Subcutaneous adipose tissue (tissue), 4 donors: Measurements from ENCODE around the gene IKZF1. TPM values are rescaled to one million over a fixed set of nuclear protein-coding genes. Genes with fewer than 3 reads are reported as not detected.

Source experiments
- CTCF ChIP-seq: fragments of 450-650 bp; IDR thresholded peaks from one replicate; pipeline ENCODE4 v1.5.1; 2016; ENCODE audit warnings: low read depth, mild to moderate bottlenecking, control low read depth, antibody characterized with exemption, moderate library complexity
- total RNA-seq, 4 donors: library from RNA; depleted of rRNA; stranded (reverse); fragments of >200 nt; gene quantifications; one replicate each; pipeline ENCODE4 v1.1.0, GENCODE V29; 2016

The IKZF1 gene
- total RNA-seq, 4 donors from 2014 or later, result 10.0 to 49.3 (median 21.7) TPM

DNA sequence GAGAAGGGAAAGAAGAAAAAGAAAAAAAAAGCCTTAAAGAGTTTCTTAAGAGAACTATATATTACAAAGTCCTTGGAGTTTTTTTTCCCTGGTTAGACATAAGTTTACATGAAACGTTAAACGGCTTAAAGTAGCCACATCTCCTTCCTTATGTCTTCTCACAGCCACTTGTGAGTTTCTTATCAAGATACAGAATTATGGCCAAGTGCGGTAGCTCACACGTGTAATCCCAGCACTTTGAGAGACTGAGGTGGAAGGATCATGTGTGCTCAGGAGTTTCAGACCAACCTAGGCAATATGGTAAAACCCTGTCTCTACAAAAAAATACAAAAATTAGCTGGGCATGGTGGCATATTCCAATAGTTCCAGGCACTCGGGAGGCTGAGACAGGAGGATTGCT lies 54.3 kb downstream of the IKZF1 start:
- TF ChIP-seq CTCF, result no peak

DNA sequence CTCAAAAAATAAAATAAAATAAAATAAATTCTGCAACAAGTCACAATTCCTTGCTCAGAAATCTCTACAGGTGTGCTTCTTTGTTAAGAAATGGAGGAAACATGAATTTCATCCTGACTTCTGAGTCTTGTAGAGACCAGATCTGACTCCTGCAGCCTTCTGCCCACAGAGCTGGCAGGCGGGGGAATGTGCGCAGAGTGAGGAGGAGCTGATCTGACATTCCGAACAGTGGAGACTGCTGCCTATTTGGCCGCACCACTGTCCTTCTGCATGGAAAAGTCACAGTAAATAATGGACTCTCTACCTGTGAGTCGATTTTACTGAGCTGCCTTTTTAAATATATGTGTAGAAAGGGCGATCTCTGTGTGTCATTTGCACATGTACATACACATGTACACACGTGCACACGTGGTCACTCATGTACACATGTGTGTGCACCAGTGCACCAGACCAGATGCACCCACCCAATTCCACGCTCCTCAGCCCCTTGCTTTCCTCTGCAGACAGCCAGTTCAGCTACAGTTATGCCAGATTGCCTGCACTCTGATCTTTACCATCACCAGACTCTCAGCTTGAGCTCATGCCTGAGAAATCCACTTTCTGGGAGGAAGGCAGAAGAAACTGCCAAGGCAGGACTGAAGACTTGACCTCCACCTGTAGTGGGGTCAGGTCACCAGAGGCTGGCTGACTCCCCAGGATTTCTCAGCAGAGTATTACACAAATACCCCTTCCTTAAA lies 54.9 kb downstream of the IKZF1 start:
- TF ChIP-seq CTCF, result no peak

GRCh38 chr7:50359995-50360925 lies 55.7 kb downstream of the IKZF1 start:
- TF ChIP-seq CTCF, result no peak

GRCh38 chr7:50362142-50362541 lies 57.6 kb downstream of the IKZF1 start:
- no peak for TF ChIP-seq CTCF

DNA sequence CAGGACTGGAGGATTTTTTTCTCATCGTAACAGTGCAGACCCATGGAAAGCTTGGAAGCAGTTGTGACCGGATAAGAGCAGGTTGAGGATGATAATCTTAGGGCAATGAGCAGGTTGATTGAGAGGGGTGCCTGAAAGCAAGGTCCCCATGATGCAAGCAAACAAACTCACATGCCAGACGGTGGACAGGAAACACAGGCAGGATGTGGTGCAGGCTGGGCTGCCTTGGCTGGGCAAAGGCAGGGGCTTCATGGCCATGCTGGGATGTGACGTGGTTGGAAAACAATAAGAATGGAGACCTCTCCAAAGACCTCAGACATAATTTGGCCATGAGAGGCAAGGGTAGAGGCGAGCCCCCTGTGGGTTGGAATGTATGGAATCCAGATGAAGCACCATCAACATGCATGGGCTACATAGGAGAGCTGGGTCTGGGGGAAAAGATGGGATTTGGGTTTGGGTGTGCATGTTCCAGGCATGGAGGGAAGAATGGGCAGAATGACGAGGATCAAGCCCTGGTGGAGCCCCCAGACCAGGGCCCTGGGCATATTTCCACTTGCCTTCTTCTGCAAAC lies 58.3 kb downstream of the IKZF1 start:
- TF ChIP-seq CTCF, result no peak

GRCh38 chr7:50363327-50364060 lies 59.0 kb downstream of the IKZF1 start:
- TF ChIP-seq CTCF, result no peak
